K562 (cell line): ENCODE data around the gene PLEKHN1. TPM values are rescaled to one million over a fixed set of nuclear protein-coding genes. Genes with fewer than 3 reads are reported as not detected.

ENCODE experiments used
- CBX2 ChIP-seq: fragments of 200-600 bp; sonication (generic); IDR thresholded peaks from one replicate; pipeline ENCODE4 v1.6.1; 2012; ENCODE audit warnings: mild to moderate bottlenecking, low read length, inconsistent platforms; ENCODE audit not compliant: insufficient read depth, poor library complexity, severe bottlenecking
- CREM ChIP-seq: IDR thresholded peaks from 2 replicates; pipeline ENCODE4 v1.6.1; 2014; ENCODE audit warnings: antibody characterized with exemption, low read depth
- FUS ChIP-seq: fragments of 200-400 bp; formaldehyde crosslinking; optimal IDR thresholded peaks from 2 replicates; pipeline ENCODE3; 2017; ENCODE audit warnings: low read depth, low read length
- KLF1 ChIP-seq: fragments of 450-650 bp; IDR thresholded peaks from 2 replicates; pipeline ENCODE4 v1.6.1; 2016; ENCODE audit warnings: missing genetic modification characterization, missing compliant biosample characterization
- MAFG ChIP-seq: fragments of 450-650 bp; conservative IDR thresholded peaks from 2 replicates; pipeline ENCODE4 v1.6.1; 2016; ENCODE audit warnings: missing genetic modification characterization, missing compliant biosample characterization
- PHB ChIP-seq: fragments of 250-450 bp; sonication (Bioruptor Pico); IDR thresholded peaks from 2 replicates; pipeline ENCODE4 v1.5.0; 2021
- SIN3B ChIP-seq: fragments of 450-650 bp; IDR thresholded peaks from 2 replicates; pipeline ENCODE4 v1.6.1; 2017; ENCODE audit warnings: low read depth, mild to moderate bottlenecking, moderate library complexity
- TAL1 ChIP-seq: fragments of 450-650 bp; IDR thresholded peaks from 2 replicates; pipeline ENCODE4 v1.6.1; 2016; ENCODE audit warnings: mild to moderate bottlenecking
- TCF7 ChIP-seq: sonication (generic); IDR thresholded peaks from 2 replicates; pipeline ENCODE4 v1.6.1; 2016; ENCODE audit warnings: antibody characterized with exemption, borderline replicate concordance
- TEAD4 ChIP-seq, 2 experiments: sonication (generic) in 1 of 2; formaldehyde crosslinking in 1 of 2; IDR thresholded peaks; 2 replicates each; pipeline versions ENCODE4 v1.6.1 to v1.8.0; 2012 to 2022; ENCODE audit warnings: borderline replicate concordance in 1 of 2, inconsistent platforms in 1 of 2, low read length in 1 of 2, mild to moderate bottlenecking in 1 of 2, missing genetic modification reagents in 1 of 2
- YY1 ChIP-seq, 3 experiments: IDR thresholded peaks; 2 replicates each; pipeline ENCODE4 v1.6.1; 2011; ENCODE audit warnings: low read length in 2 of 3, mild to moderate bottlenecking in 2 of 3, moderate library complexity in 2 of 3, borderline replicate concordance in 1 of 3, control low read depth in 1 of 3, low read depth in 1 of 3; ENCODE audit not compliant: insufficient read depth in 3 of 3, insufficient replicate concordance in 2 of 3, control insufficient read depth in 1 of 3, insufficient read length in 1 of 3; ENCODE audit errors: extremely low read depth in 1 of 3
- ZNF232 ChIP-seq: sonication (generic); formaldehyde crosslinking; IDR thresholded peaks from 2 replicates; pipeline ENCODE4 v1.8.0; 2022; ENCODE audit warnings: mild to moderate bottlenecking, missing genetic modification reagents
- ZNF24 ChIP-seq: fragments of 450-650 bp; IDR thresholded peaks from 2 replicates; pipeline ENCODE4 v1.6.1; 2016
- polyA plus RNA-seq, 8 experiments: library from polyadenylated mRNA; depleted of rRNA in 4 of 8; stranded (reverse) in 5 of 8; unstranded in 3 of 8; fragments of >200 nt; fragmentation: Nextera tagmentation in 2 of 8; fragmentation: Illumina TruSeq in 1 of 8; extraction: Ambion mirVana in 2 of 8; extraction: Trizol in 1 of 8; gene quantifications; 2 replicates each; pipeline versions ENCODE4 v1.2.1 to v1.2.3, GENCODE V29; 2011 to 2014; ENCODE audit warnings: inconsistent platforms in 1 of 8, missing spikeins in 1 of 8
- total RNA-seq, 7 experiments: library from RNA; depleted of rRNA in 6 of 7; stranded (reverse); fragments of >200 nt in 6 of 7; fragmentation: Illumina TruSeq in 2 of 7; extraction: Trizol in 2 of 7; gene quantifications; 2 replicates each; pipeline versions ENCODE4 v1.2.1 to v1.2.3, GENCODE V29; 2011 to 2021; ENCODE audit warnings: low replicate concordance in 1 of 7
- TF ChIP-seq, protein P1 (sequence below), 2 experiments: IDR thresholded peaks in 1 of 2; conservative IDR thresholded peaks in 1 of 2; 2 replicates each; pipeline ENCODE4 v1.6.1; 2016; ENCODE audit warnings: low read depth in 2 of 2, mild to moderate bottlenecking in 1 of 2, missing compliant biosample characterization in 1 of 2, missing genetic modification characterization in 1 of 2, moderate library complexity in 1 of 2
- TF ChIP-seq, protein P2 (sequence below), 2 experiments: fragments of 150-350 bp in 1 of 2; IDR thresholded peaks; 2 replicates each; pipeline ENCODE4 v1.6.1; 2012 to 2016; ENCODE audit warnings: low read depth in 2 of 2, low read length in 2 of 2, mild to moderate bottlenecking in 1 of 2, moderate library complexity in 1 of 2
- TF ChIP-seq, protein P3 (sequence below): fragments of 250-450 bp; sonication (Bioruptor Pico); IDR thresholded peaks from 2 replicates; pipeline ENCODE4 v1.4.0; 2020; ENCODE audit warnings: mild to moderate bottlenecking

PLEKHN1 gene
- total and polyA plus RNA-seq, 9 of the 15 experiments (the other 6 are each of a cell fraction or from before 2014, with no cell fraction given), result 0.07 to 1.5 (median 0.13) TPM; not detected in 2

DNA sequence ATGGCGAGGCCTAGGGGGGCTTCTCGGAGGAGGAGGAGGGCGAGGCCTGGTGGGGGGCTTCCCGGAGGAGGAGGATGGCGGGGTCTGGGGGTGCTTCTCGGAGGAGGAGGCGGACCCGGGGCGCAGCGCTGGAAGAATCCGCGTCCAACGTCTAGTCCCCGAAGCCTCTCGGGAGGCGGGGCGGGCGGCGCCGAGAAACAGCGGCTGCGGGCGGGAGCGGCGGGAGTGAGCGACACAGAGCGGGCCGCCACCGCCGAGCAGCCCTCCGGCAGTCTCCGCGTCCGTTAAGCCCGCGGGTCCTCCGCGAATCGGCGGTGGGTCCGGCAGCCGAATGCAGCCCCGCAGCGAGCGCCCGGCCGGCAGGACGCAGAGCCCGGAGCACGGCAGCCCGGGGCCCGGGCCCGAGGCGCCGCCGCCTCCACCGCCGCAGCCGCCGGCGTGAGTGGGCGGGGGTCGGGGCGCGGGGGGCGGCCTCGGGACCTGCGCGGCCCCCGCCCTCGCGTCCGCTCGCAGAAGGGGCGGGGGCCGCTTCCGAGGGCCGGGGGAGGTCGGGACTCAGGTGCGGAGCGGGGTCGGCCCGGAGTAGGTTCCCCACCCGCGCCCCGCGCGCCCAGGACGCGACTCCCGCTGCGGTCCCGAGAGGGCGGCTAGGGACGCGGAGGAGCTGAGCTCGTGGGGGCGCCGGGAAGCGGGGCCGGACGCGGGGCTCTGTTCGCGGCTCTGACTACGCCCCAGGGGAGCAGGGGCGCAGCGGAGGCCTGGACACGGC lies 5.7 kb upstream of the PLEKHN1 start, which contains the start of gene KLHL17 (continued):
- TF ChIP-seq CREM (peak; percentile 67), PHB (CRISPR knock-in tag) (no peak), ZNF232 (CRISPR knock-in tag) (no peak), ZNF24 (peak; percentile 44; the same call in 1 of the 2 replicates), YY1 (IDR thresholded peaks at IDR 0.05; ENCODE audit: borderline replicate concordance in 1 of 3, control insufficient read depth in 1 of 3, extremely low read depth in 1 of 3, insufficient read depth in 3 of 3, insufficient read length in 1 of 3, insufficient replicate concordance in 2 of 3, low read depth in 1 of 3, low read length in 2 of 3) (peak in 2 of 3 experiments; percentile 50 to 52), KLF1 (tag) (no peak), MAFG (tag) (no peak), TEAD4 (IDR thresholded peaks at IDR 0.05; ENCODE audit: low read length) (no peak), TEAD4 (CRISPR knock-in tag; IDR thresholded peaks at IDR 0.05; ENCODE audit: borderline replicate concordance) (no peak), CBX2 (no peak), TAL1 (no peak), TCF7 (no peak), SIN3B (peak; percentile 51; the same call in 1 of the 2 replicates), FUS (peak; percentile 20)
- TF ChIP-seq, protein P1, sequence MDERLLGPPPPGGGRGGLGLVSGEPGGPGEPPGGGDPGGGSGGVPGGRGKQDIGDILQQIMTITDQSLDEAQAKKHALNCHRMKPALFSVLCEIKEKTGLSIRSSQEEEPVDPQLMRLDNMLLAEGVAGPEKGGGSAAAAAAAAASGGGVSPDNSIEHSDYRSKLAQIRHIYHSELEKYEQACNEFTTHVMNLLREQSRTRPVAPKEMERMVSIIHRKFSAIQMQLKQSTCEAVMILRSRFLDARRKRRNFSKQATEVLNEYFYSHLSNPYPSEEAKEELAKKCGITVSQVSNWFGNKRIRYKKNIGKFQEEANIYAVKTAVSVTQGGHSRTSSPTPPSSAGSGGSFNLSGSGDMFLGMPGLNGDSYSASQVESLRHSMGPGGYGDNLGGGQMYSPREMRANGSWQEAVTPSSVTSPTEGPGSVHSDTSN (CRISPR knock-in tag; IDR thresholded peaks at IDR 0.05; ENCODE audit: low read depth), result 0 out of 2 replicates have a peak, but pooled peaks have one; percentile 23
- TF ChIP-seq, protein P1 (tag; conservative IDR thresholded peaks at IDR 0.05; ENCODE audit: low read depth), result no peak
- TF ChIP-seq, protein P2, sequence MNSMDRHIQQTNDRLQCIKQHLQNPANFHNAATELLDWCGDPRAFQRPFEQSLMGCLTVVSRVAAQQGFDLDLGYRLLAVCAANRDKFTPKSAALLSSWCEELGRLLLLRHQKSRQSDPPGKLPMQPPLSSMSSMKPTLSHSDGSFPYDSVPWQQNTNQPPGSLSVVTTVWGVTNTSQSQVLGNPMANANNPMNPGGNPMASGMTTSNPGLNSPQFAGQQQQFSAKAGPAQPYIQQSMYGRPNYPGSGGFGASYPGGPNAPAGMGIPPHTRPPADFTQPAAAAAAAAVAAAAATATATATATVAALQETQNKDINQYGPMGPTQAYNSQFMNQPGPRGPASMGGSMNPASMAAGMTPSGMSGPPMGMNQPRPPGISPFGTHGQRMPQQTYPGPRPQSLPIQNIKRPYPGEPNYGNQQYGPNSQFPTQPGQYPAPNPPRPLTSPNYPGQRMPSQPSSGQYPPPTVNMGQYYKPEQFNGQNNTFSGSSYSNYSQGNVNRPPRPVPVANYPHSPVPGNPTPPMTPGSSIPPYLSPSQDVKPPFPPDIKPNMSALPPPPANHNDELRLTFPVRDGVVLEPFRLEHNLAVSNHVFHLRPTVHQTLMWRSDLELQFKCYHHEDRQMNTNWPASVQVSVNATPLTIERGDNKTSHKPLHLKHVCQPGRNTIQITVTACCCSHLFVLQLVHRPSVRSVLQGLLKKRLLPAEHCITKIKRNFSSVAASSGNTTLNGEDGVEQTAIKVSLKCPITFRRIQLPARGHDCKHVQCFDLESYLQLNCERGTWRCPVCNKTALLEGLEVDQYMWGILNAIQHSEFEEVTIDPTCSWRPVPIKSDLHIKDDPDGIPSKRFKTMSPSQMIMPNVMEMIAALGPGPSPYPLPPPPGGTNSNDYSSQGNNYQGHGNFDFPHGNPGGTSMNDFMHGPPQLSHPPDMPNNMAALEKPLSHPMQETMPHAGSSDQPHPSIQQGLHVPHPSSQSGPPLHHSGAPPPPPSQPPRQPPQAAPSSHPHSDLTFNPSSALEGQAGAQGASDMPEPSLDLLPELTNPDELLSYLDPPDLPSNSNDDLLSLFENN (IDR thresholded peaks at IDR 0.05; ENCODE audit: low read depth in 2 of 2, low read length in 2 of 2), result 0 out of 4 replicates have a peak, but pooled peaks of 1 of the 2 experiments have one; percentile 41
- TF ChIP-seq, protein P3, sequence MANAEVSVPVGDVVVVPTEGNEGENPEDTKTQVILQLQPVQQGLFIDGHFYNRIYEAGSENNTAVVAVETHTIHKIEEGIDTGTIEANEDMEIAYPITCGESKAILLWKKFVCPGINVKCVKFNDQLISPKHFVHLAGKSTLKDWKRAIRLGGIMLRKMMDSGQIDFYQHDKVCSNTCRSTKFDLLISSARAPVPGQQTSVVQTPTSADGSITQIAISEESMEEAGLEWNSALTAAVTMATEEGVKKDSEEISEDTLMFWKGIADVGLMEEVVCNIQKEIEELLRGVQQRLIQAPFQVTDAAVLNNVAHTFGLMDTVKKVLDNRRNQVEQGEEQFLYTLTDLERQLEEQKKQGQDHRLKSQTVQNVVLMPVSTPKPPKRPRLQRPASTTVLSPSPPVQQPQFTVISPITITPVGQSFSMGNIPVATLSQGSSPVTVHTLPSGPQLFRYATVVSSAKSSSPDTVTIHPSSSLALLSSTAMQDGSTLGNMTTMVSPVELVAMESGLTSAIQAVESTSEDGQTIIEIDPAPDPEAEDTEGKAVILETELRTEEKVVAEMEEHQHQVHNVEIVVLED (CRISPR knock-in tag), result peak; percentile 62
